HG02884 (cell line): ENCODE measurements around the gene FKBP14.

Experiments
- ATAC-seq: cut with Tn5 transposase; IDR thresholded peaks from one replicate; pipeline ENCODE4 v1.9.1; 2021; ENCODE audit warnings: mild to moderate bottlenecking, moderate library complexity; ENCODE audit not compliant: unreplicated experiment

The FKBP14 gene

DNA sequence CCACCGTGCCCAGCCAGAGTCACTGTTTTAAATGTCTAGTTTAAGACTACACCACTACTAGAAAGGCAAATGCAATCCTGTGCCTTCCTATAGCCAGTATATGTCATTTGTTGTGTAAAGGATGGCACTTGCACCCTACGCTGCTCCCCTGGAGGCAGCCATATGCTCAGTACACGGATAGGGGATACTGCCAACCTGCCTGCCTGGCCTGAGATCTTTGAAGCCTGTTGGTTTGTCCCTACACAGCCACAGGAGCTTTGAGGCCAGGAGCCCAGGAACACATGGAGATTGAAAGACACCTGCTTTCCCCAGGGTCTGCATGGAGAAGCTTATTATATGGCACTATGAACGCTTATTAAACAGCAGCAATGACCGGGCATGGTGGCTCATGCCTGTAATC, 34.6 kb downstream of the FKBP14 start:
- ATAC-seq: no peak

DNA sequence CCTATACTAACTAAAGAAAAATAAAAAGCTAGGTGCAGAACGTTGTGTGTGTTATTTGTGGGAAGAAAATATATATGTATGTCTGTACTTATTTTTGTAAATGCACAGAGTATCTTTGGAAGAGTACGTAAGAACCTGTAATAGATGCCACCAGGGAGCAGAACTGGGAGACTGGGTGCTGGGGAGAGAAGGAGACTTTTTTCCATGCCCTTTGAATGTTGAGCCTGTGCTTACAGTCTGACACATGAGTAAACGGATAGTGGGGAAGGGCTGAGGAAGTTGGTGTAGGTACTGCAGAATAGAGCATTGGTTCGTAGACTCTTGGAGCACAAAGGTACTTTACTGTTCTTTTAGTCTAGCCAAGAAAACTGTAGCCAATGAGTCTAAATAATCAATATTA, 35.6 kb downstream of the FKBP14 start:
- ATAC-seq: no peak

DNA sequence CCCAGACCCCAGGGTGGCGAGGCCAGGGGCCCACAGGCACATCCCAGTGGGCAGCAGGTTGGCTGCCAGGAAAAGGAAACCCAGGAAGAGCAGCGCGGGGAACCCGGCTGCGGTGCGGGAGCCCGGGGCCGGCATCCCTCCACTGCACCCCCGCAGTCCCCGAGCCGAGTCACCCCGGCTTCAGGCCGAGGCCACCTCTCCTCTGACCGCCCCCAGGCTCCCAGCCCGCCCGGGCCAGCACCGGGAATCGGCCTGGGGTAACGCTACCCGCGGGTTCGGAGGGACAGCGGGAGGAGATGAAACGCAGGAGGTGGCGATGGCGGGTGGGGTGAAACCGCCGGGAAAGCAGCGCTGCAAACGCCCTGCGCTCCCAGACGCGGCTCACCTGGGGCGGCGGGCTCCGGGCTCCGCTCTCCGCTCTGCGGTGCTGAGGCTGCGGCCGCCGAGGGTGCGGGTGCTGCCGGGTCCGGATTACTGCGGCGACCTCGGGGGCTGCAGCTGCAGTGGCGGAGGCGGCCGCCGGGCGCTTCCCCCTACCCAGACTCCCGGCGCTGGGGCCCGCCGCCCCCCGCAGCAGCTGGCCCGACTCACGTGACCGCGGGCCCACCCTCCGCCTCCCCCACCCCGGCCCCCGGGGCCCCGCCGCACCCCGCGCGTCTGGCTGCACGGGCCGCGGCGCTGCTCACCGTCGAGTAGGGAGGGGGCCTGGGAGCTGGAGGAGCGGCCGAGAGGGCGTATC, 37.1 kb downstream of the FKBP14 start, which contains the start of gene SCRN1:
TSS of gene SCRN1 (minus strand) at position 545 of the 739 bp plus-strand sequence. CDS start 20,734 bp downstream, outside the sequence.
- ATAC-seq: peak; percentile 27

DNA sequence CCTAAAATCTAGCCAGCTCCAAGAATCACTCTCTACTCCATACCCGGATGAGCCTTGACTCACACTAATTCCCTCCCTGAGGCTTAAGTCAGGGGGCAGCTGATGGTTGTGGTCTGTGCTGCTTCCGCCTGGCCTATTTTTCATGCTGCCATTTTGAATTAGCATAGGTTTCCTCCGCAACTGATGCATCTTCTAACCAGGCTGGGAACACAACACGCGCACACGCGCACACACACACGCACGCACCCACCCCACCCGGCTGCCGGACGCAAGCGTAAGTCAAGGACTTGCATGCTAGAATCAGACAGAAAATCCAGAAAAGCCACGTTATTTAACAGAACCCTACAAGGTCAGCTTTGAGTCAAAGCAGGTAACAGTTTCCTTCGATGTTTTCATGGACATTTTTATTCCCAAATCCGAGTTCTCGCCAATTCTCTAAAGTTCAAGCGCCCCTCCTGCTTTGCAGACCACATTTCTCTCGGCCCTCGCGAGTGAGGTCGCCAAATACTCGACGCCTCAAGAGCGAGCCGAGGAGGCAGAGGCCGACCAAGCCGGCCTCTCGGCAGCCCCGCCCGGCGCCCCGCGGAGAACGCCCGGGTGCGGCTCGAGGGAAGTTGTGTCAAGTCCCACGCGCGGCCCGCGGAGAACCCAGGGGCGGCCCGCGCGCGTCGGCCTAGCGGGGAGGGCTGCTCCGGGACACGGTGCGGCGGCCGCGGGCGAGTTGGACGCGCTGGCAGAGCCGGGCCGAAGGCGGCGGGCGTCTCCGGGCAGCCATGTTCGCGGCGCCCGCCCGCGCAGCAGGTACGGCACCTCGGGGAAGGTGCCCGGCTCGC, 37.9 kb downstream of the FKBP14 start:
- ATAC-seq: peak; percentile 39

DNA sequence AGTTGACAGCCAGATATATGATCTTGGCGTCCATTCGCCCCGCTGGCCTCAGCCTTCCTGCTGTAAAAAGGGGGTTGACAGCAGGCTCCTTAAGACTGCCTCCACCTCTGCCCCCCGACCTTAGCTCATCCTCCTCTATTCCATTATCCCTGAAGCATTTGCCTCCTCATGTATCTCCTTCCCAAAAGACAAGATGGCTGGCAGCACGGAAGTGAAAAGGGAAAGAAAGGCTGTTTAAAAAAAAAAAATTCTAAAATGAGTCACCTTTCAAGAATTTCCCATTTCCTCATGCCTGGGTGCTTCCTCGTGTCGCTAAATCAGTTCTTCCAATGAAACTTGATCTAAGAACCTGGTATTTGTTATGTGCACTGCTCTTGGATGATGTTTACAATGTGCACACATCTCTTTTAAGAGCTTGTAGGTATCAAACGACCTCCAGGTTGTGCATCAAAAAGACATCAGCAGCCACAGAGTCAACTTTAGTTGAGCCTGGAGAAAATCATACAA, 38.6 kb downstream of the FKBP14 start:
- ATAC-seq: no peak

DNA sequence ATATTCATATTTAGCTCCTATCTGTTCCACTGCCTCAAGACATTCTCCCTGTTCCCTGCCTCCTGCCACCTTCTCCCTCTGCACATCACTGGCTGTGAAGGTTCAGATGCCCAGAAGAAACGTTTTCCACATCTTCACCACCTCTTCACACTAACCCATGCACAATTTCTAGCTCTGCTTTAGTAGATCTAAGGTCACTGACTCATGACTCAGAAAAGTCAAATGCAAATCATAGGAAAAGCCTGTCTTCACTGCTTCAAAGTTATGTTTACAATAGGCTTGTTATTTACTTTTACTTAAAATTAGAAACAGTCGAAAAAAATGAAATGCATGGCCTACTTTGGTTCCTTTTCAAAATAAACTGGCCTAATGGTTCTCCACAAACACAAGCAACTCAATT, 39.4 kb downstream of the FKBP14 start:
- ATAC-seq: no peak

DNA sequence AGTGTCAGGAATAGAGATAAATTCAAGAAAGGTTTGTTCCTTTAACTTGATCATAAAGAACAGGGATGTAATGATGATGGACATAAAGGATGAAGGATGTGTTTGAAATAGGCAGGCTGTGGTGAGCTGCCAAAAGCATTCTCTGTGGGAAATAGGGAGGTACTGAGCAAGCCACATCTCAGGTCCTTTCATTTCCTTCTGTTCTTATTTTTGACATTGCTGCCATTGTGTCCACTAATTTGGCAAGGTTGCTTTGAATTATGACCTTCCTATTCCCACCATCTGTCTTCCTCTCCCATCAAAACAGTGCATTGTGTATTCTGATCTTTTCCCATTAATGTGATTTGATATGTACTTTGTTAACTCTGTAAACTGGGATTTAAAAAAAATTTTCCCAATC, 46.4 kb downstream of the FKBP14 start:
- ATAC-seq: no peak

DNA sequence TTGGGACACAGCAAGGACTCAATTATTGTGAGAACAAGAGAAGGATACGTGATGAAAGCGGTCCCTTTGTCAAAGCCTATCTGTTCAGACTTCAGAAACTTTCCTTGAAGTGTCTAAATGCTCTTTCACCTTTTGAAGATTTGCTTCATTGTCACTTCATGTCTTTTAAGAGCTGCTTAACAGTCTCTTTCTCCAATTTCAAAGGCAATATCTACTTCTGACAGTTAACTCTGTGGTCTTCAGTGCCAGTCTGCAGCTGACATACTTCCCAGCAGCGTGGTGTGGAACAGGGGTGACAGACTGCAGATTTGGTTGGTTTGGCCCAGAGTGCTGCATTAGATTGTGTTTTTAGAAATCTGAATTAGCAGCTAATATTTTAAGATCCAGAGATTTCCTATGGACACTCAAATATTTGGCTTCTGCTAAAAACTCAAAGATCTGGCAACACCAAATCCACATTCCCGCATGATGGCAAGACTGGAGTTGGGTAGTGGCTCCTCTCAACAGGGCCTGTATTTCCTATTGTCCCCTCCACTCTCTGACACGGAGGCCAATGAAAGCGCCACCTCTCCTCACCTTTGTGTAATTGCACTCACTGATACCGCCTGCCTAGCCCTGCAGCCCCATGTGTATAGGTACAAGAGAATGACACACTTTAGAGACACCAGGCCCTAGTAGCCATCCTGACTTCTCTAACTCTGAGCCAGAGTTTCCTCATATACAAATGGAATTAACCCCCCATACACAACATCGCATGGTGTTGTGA, 48.4 kb downstream of the FKBP14 start:
- no peak for ATAC-seq

DNA sequence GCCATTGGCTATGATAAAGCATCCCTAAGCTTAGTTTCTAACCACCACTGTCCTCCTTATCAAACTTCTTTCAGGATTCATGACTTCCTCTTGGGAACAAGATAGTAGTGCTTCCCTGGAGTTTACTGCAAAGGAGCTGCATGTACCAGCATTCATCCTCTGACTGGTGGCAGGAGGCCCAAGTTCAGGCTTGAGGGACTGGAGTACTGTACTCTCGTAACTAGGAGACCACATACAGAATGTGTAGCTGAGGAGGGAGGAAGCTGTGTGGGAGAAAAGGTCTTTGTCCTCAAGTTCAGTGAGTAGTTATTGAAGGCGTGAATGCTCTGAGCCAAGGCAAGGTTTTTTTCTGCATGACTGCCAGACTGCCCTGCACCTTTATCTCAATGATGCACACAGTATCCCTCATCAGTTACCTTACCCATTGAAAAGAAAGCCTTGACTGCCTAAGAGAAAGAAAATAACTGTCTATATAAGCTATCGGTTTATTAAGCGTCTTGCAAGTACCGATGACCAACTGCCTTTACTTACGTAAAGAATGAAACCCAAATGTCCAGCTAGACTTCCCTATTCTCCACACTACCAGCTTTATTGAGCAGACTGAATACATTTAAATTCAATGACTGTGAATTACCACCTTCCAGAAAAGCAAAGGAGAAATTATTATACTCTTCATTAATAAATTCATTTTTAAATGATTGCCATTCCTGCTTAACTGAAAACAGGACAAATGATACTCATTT, 49.7 kb downstream of the FKBP14 start:
- ATAC-seq: no peak

DNA sequence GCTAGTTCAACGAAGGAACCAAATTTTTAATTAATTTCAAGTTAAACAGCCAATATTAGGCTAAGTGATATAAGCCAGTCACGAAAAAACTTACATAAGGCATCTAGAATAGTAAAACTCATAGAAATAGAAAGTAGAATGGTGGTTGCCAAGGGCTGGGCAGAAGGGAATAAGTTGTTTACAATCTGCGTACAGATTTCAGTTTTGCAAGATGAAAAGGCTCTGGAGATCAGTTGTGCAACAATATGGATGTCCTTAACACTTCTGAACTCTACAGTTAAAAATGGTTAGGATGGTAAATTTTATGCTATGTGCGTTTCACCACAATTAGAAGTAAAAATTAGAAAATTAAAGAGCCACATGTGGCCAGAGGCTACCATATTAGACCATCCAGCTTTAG, 50.2 kb downstream of the FKBP14 start:
- no peak for ATAC-seq

DNA sequence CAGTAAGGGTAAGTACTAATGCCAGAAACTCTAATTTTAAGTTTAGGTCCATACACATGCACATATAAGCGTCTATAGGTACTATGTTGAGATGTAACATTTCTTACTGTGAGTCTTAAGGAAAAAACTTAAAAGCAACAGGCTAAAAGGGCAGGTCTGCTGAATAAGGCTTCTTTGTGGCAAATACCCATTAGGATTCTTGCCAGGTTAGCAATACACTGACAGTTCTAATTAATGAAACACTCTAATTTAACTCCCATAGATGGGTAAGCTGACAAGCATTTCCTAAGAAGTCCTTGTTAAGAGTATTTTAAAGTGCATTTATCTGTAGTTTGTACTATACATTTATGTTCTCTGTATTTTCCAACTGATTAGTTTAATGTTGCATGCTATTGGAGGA, 50.9 kb downstream of the FKBP14 start:
- no peak for ATAC-seq

DNA sequence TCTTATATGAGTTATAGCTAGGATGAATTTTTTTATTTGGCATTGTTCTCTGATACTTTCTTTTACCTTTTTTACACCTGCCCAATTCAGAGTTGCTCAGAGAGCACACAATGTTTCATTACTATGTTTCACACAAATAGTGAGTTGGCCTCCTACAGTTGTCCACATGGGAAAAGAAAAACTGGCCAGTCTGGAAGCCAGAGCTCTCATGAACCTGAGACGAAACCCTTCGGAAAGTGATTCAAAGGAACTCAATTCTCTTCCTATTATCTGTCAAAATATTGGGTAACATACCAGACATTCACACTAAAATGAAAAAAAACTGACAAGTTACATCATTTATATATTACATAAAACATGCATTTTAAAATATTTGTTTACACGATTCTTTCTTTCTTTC, 52.2 kb downstream of the FKBP14 start:
- no peak for ATAC-seq

DNA sequence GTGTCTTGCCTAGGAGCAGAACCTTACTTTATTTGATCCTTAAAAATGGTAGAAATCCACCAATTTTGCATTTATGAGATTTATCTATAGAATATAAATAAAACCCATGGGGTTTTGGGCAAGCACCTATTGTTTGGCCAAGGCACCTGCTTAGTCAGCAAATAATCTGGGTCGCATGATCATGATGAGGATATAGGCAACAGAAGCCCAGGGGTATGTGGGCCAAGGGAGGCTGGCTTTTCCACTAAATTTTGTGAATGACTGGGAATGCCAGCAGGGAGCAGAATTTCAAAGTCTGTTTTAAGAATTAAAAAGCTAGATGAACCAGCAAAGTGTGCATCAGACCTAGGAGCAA, 54.2 kb downstream of the FKBP14 start:
- ATAC-seq: no peak

DNA sequence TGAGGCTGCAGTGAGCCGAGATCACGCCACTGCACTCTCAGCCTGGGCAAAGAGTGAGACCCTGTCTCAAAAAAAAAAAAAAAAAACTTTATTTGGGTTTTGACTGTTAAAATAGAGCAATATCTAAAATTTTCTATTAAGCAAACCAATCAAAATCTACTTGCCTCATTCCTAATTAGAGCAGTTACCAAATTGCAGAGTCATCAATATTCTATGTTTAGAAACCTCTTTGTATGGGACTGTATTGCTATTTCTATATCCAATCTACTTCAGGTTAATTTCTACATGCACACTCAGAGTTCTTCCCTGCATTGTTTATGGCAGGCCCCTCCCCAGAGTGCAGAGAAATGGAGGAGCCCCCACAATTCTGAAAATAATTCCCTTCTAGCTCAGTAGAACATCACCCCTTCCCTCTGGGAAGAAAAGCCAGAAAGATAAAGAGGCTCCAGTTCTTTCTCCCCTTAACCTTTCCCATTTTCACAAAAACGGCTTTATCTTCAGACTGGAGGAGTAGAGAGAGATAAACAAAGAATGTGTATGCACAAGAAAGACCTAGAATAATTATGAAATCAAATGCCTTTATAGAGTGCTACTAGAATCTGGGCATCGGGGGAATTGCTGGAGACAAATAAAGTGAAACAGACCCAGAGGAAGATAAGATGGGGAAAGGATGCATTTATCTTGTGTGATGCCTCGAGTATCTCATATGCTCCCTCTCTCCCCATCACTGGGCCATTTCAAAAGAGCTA, 54.8 kb downstream of the FKBP14 start:
- no peak for ATAC-seq

DNA sequence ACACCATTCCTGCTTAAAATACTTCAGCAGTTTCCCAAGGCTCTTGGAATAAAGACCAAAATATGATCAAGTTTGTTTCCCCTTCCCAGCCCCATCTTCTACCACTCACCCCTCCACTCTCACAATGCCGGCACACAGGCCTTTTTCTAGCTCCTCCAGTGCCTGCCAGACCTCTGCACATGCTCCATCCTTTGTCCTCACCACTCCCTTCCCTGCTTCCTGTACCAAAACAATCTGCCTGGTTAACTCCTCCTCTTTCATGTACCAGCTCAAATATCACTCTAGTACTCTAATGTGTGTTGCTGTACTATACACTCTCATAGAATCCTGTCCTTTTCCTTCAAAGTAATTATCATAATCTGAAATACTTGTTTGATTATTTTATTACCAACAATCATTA, 56.3 kb downstream of the FKBP14 start:
- no peak for ATAC-seq

DNA sequence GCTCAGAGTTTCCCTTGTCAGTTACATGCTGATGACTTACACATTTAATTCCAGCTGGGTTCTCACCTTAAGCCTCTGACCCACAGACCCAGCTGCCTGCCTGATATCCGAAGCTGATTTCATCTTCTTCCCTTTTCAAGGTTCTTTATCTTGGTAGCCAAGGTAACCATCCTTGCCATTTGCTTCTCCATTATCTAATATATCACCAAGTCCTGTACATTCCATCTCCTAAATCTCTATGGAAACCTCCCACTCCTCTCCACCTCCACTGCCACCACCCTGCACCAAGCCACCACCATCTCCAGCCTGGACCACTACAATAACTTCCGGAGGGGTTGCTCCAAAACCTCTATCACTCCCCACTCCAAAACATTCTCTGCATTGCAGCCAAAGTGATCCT, 56.8 kb downstream of the FKBP14 start:
- ATAC-seq: no peak

DNA sequence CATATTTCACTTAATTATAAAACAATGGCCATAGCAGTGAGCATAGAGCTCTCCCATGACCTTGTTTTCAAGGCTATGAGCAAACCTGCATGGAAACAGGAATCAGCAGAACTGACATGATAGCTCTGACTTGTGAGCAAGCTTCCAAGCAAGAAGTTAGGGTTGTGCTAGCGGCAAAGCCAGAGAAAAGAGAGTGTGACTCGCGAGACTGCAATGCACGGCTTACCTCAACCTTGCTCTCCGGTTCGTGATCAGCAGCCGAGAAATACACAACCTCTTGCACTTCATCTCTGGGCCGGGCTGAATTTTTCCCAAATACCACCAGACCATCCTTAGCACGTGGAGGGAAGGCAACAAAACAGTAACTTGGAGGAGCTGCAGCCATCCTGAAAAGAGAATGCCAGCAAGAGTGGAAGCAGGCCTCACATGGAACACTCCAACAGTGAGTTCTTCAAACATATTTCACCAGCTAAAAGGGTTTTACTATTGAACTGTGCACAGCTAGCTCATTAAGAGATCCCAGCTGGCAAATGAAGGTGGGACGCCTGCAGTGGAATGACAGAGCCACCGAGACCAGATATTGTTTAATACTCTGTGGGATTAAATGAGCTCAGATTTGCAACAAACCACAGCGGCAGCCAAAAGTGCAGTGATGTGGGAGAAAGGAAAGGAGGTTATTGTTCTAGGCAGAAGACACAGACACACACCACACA, 57.7 kb downstream of the FKBP14 start:
- no peak for ATAC-seq

DNA sequence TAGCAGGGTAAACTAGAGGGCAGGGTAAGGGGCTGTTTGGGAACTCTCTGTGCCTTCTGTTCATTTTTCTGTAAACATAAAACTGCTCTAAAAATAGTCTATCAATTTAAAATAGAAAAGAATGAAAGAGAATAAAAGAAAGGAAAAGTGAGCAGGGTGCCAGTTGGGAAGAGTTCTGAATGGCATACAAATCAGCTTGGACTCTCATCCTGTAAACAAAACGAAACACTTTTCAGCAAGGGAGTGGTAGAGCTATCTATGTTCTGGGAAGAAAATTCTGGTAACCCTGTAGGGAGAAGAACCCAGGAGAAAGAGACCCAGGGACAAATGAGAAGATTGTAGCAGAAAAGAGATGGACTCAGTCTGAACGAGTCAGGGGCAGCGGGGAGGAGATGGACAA, 61.5 kb downstream of the FKBP14 start:
- no peak for ATAC-seq

DNA sequence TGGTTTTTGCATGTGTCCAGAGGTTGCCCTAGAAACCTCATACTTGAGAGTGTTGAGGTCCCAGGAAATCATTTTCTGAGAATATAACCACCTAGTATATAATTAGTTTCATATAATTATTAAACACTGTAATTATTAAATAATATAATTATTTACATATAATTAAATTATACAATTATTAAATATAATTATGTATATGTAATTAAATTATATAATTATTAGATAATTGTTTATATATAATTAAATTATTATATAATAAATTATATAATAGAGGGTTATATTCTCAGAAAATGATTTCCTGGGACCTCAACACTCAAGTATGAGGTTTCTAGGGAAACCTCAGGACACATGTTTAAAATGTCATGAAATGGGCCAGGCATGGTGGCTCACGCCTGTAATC, 64.5 kb downstream of the FKBP14 start:
- no peak for ATAC-seq
